ENCODE results near the gene AHDC1. TPM values are rescaled to one million over a fixed set of nuclear protein-coding genes. Genes with fewer than 3 reads are reported as not detected.
"Not testable (repeated sequence)": the region's sequence is repeated elsewhere in the genome, so short reads cannot be mapped to it uniquely, and the experiment has no call there.

The AHDC1 gene
- total RNA-seq, 2 experiments from 2014 or later = 10.3 to 12.1 TPM

DNA sequence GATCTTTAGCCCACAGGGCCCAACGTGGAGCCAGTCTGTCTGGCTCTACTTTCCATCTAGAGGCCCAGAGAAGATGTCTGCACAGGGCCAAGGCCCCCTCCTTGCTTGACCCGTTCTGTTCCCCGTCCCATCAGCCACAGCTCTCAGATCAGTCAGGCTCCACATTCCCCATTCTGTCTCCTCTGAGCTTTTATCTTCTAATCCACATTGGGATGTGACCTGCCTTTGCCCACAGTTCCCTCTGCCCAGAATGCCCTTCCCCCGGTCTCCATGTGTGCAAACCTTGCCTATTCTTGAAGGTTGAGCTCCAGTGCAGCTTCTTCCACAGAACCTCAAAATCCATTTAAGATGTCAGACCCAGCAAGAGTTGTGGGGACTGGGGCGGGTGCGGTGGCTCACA is 60.7 kb downstream of the AHDC1 start:
- intact Hi-C loops (cut with DNase I, micrococcal nuclease) = no loop called here
- Mint-ChIP-seq H3K9me3 (ENCODE audit: low read depth) (no peaks in the 10 kb centered on the region), H3K27ac (no peak overlapping the region), H3K27me3 (no peaks in the 10 kb centered on the region), H3K36me3 (ENCODE audit: low read depth) (no peaks in the 10 kb centered on the region), H3K4me3 (no peak overlapping the region), H3K4me1 (peaks cover 13% of the 10 kb centered on the region)
- no peak for ATAC-seq
- no peak for DNase-seq
- CTCF ChIA-PET = interaction anchor here (3.6 kb wide), 1 partner anchor 13 kb away, joined by 14 read pairs; no protein-coding TSS in a partner anchor
- POLR2A ChIA-PET = no interaction called here

DNA sequence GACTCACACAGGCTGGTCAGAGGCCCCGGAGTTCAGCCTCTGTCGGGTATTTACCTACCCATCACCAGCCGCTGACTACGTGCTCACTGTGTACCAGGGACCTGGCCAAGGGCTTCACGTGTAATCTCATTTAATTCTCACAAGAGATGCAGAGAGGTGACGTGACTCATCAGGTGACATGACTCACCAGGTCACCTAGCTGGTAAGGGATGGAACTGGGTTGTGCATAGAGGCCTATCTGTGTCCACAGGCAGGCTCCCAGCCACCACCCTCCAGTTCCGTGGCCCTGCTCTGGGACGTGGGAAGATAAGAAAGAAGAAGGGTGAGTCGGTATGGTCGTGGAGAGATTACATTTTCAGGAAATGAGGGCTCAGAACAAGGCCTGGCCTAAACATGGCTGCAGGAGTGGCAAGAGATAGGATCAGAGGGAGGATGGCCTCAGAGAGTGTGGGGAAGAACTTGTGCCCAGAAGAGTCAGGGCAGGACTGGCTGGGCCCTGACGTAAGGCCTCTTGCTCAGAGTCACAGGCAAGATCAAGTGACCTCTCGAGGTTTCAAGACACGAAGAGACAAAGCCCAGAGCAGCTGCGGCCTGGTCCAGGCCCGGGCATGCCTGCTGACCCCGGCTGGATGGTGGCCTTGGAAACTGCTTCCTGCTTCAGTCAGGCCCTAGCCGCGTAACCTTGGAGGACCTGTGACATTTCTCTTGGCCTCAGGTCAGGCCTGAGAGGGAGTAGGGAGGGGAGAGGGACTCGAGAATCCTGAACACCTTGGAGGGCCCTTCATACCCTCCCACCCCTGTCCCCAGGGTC is 61.3 kb downstream of the AHDC1 start:
- H3K9me3 Mint-ChIP-seq (ENCODE audit: low read depth) = no peaks in the 10 kb centered on the region
- DNase-seq (peak; percentile 72), ATAC-seq (peak; percentile 97)
- ChIA-PET CTCF (interaction anchor here (3.6 kb wide), 1 partner anchor 14 kb away, joined by 14 read pairs; no protein-coding TSS in a partner anchor), POLR2A (no interaction called here)
- H3K27me3 Mint-ChIP-seq = no peaks in the 10 kb centered on the region
- H3K27ac Mint-ChIP-seq = peak overlapping the region; percentile 73
- intact Hi-C loops (cut with DNase I, micrococcal nuclease) = no loop called here
- no peak overlapping the region for H3K4me3 Mint-ChIP-seq
- no peaks in the 10 kb centered on the region for H3K36me3 Mint-ChIP-seq (ENCODE audit: low read depth)
- H3K4me1 Mint-ChIP-seq = peaks cover 13% of the 10 kb centered on the region

DNA sequence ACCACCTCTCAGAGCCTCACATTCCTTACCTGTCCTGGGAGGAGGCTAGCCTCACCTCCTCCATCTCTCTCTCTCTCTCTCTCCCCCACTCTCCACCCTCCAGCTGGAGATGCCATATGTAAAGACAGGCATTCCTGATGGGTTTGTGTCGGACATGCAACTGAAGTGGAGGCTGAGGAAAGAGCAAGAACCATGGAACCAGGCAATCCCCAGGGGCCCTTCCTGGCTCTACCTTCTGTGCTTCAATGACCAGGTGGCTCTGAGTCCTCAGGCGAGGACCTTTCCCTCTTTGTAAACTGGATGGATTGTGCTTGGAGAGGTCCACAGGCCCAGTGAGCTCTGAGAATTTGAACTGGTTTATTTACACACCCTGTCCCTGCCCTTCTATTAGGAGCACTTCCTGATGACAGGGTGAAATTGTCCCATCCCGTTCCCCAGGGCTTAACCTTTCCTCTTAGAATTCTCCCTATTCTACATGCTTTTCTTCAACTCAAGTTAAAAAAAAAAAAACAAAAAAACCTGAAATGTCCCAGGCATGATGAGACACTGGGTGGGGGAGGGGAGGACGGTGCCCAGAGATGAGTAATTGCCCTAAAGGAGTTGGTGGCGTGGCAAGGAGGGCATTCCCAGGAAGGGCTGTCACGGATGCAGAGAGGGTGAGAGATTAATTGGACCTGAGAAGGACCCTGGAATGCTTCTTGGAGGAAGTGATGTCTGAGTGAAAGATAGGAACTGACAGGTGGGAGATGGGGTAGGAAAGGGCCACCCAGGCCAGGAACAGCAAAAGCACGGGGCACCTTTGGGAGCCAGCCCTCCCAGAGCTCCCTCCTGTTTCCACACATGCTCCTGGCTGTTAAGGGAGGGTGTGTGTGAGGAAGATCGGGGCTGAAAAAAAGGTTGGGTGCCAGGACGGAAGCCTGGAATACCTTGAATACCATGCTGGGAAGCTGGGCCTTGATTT is 63.8 kb downstream of the AHDC1 start:
- Mint-ChIP-seq H3K4me3 (no peak overlapping the region), H3K27me3 (no peaks in the 10 kb centered on the region), H3K4me1 (peaks cover 13% of the 10 kb centered on the region), H3K27ac (peak overlapping the region; percentile 12), H3K36me3 (ENCODE audit: low read depth) (no peaks in the 10 kb centered on the region), H3K9me3 (ENCODE audit: low read depth) (no peaks in the 10 kb centered on the region)
- DNase-seq (peak; percentile 44), ATAC-seq (no peak)
- CTCF ChIA-PET = interaction anchor here (1.6 kb wide), 1 partner anchor 16 kb away, joined by 5 read pairs; no protein-coding TSS in a partner anchor
- intact Hi-C loops (cut with DNase I, micrococcal nuclease) = no loop called here
- POLR2A ChIA-PET = no interaction called here

DNA sequence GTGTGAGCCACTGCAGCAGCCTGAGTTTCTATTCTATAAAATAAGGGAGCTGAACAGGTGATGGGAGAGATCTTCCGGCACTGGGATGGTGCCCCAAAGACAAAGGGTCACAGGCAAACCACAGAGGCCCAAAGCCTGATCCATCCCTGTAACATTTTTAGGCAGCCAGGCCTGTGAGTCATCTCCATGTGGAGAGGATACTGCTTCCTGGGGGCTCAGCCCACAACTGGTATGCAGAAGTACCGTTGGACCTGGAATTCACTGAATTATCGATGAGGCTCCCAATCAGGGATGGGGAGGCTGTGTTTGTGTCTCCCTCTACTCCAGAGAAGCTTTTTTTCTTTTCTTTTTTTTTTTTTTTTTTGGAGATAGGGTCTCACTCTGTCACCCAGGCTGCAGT is 65.2 kb downstream of the AHDC1 start:
- Mint-ChIP-seq H3K4me1 (peaks cover 13% of the 10 kb centered on the region), H3K27ac (no peak overlapping the region), H3K27me3 (no peaks in the 10 kb centered on the region), H3K9me3 (ENCODE audit: low read depth) (no peaks in the 10 kb centered on the region), H3K4me3 (no peak overlapping the region), H3K36me3 (ENCODE audit: low read depth) (no peaks in the 10 kb centered on the region)
- DNase-seq = no peak
- ChIA-PET POLR2A (no interaction called here), CTCF (interaction anchor here (1.2 kb wide), 1 partner anchor 124 kb away, joined by 3 read pairs; no protein-coding TSS in a partner anchor)
- ATAC-seq = no peak
- intact Hi-C loops (cut with DNase I, micrococcal nuclease) = no loop called here

DNA sequence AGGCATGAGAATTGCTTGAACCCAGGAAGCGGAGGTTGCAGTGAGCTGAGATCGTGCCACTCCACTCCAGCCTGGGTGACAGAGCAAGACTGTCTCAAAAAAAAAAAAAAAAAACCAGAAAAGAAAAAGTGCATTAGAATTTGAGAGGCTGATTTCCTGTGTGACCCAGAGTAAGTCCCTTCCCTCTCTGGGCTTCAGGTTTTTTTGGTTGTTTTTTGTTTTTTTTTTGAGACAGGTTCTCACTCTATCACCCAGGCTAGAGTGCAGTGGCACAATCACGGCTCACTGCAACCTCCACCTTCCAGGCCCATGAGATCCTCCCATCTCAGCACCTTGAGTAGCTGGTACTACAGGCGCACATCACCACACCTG is 65.7 kb downstream of the AHDC1 start:
- H3K4me3 Mint-ChIP-seq; intact Hi-C loops (cut with DNase I, micrococcal nuclease); H3K27ac Mint-ChIP-seq; ATAC-seq; H3K27me3 Mint-ChIP-seq; H3K9me3 Mint-ChIP-seq (ENCODE audit: low read depth); H3K36me3 Mint-ChIP-seq (ENCODE audit: low read depth); DNase-seq; POLR2A ChIA-PET: not testable (repeated sequence)
- CTCF ChIA-PET = interaction anchor here (1.2 kb wide), 1 partner anchor 124 kb away, joined by 3 read pairs; no protein-coding TSS in a partner anchor
- peaks cover 13% of the 10 kb centered on the region for H3K4me1 Mint-ChIP-seq

DNA sequence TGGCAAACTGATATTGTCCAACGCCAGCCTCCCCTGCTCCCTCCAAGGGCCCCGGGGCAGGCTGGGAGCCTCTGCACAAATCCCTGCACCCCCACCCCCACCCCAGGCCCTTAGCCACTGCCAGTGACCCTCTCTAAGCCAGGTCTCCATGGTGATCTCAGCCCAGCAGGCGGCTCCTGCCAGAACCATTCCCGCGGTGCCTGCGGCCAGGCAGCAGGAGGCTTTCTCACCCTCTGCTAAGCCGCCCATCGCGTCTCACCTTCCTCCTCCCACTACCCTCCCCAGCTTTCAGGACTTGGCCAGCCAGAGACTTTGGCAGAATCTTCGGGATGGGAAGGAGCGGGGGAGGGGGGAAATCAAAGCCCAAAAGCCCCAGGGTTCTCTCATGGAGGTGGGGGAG is 67.2 kb downstream of the AHDC1 start:
- intact Hi-C loops (cut with DNase I, micrococcal nuclease) = no loop called here

DNA sequence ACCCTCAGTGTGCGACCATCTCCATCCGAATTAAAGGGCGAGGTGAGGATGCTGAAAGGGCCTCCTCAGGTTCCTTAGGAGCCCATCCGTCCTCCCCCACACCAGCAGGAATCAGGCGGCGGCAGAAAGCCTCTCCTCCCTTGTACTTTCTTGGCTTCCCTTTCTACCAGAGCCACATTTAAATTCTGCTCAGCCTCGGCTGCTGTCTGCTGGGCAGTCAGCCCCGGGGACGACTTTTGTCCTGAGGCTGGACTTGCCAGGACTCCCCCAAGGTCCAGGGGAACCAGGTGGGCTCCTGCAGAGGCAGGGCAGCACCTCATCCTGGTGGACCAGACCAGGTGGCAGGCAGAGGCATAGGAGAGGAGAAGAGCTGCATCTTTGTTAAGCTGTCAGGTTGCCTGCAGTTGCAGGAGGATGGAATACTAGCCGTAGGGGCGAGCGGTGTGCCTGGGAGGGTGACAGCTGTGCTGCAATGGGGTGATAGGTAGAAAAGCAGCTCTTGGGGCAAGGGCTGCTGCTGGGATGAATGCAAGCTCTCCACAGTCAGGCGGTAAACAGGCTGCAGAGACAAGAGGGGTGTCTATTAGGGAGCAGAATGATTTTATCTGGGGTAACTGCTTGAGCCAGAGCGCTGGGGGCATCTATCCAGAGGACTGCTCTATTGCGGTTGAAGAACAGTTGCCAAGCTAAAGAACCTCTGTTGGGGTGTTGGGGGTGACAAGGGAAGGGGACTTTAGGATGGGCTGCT is 67.8 kb downstream of the AHDC1 start:
- H3K36me3 Mint-ChIP-seq (ENCODE audit: low read depth) = no peaks in the 10 kb centered on the region
- no peaks in the 10 kb centered on the region for H3K9me3 Mint-ChIP-seq (ENCODE audit: low read depth)
- no peak overlapping the region for H3K4me3 Mint-ChIP-seq
- DNase-seq = no peak
- intact Hi-C loops (cut with DNase I, micrococcal nuclease) = no loop called here
- ATAC-seq = no peak
- CTCF ChIA-PET = interaction anchor here (0.7 to 0.8 kb wide), 2 partner anchors 40 to 204 kb away, joined by 4 read pairs; no protein-coding TSS in a partner anchor
- peaks cover 17% of the 10 kb centered on the region for H3K4me1 Mint-ChIP-seq
- POLR2A ChIA-PET = interaction anchor here (0.6 kb wide), 1 partner anchor 254 kb away, joined by 3 read pairs; no protein-coding TSS in a partner anchor
- H3K27me3 Mint-ChIP-seq = no peaks in the 10 kb centered on the region
- H3K27ac Mint-ChIP-seq = no peak overlapping the region

More for the DNA sequence above, 67.2 kb downstream of the AHDC1 start:
- H3K4me3 Mint-ChIP-seq = no peak overlapping the region
- peaks cover 16% of the 10 kb centered on the region for H3K4me1 Mint-ChIP-seq
- CTCF ChIA-PET = interaction anchor here (0.7 kb wide), 1 partner anchor 205 kb away, joined by 4 read pairs; no protein-coding TSS in a partner anchor
- POLR2A ChIA-PET = no interaction called here
- no peaks in the 10 kb centered on the region for H3K9me3 Mint-ChIP-seq (ENCODE audit: low read depth)
- DNase-seq = no peak
- no peak overlapping the region for H3K27ac Mint-ChIP-seq
- no peak for ATAC-seq
- H3K36me3 Mint-ChIP-seq (ENCODE audit: low read depth) = no peaks in the 10 kb centered on the region
- no peaks in the 10 kb centered on the region for H3K27me3 Mint-ChIP-seq

DNA sequence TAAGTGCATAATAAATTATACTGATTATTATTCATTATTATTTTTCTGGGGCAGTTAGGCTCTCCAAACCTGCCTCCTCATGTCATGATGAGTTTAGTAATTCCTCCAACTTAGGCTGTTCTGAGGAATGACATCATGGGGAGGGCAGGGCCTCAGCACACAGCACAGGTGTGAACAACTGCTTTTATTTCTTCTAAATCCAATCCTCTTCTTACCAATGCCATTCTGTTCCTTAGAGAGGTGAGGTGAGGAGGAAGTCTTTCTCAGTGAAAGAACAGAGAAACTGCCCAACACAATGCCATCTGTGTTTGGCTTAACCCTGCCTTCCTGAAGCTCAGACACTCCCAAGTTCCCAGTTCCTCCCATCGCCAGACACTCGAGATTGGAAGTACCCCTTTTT is 68.6 kb downstream of the AHDC1 start:
- H3K36me3 Mint-ChIP-seq (ENCODE audit: low read depth) = no peaks in the 10 kb centered on the region
- H3K27me3 Mint-ChIP-seq = no peaks in the 10 kb centered on the region
- ChIA-PET CTCF (no interaction called here), POLR2A (no interaction called here)
- H3K4me3 Mint-ChIP-seq = no peak overlapping the region
- DNase-seq (no peak), ATAC-seq (no peak)
- intact Hi-C loops (cut with DNase I, micrococcal nuclease) = no loop called here
- H3K4me1 Mint-ChIP-seq = peaks cover 14% of the 10 kb centered on the region
- no peak overlapping the region for H3K27ac Mint-ChIP-seq
- H3K9me3 Mint-ChIP-seq (ENCODE audit: low read depth) = no peaks in the 10 kb centered on the region

DNA sequence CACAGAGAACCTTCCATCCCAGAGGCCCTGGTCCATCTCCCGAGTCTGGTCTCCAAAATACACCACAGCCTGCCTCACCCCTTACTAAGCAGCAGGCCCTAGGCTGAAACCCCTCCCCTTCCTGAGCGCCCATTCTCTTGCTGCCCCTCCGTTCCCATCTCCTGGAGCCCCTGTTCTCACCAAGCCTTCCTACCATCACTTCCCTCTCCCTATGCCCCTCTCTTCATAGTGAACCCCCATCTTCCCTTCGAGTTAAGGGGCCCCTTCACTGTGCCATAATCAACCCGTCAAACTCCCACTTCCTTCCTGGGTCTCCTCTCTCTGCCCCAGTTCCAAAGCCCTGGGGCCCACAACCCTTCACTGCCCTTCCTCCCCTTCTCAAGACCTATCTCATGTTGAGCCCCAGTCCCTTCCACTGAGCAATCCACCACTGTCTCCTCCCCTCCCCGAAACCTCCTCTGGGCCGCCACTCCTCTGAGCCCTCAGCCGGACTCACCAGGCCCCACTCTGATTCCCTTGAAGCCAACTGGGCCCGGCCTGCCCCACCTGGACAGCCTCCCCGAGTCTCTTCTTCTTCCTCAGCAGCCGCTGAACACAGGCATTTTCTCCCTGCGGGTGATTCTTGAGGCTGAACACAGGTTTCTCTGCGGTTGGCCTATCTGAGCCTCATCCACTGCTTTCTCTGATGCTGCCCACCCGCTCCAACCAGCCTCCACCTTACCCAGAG is 71.8 kb downstream of the AHDC1 start:
- Mint-ChIP-seq H3K4me3 (no peak overlapping the region), H3K9me3 (ENCODE audit: low read depth) (no peaks in the 10 kb centered on the region), H3K27me3 (no peaks in the 10 kb centered on the region), H3K36me3 (ENCODE audit: low read depth) (no peaks in the 10 kb centered on the region), H3K4me1 (peaks cover 19% of the 10 kb centered on the region), H3K27ac (peak overlapping the region; percentile 23)
- ChIA-PET CTCF (no interaction called here), POLR2A (no interaction called here)
- DNase-seq = no peak
- intact Hi-C loops (cut with DNase I, micrococcal nuclease) = no loop called here
- no peak for ATAC-seq

DNA sequence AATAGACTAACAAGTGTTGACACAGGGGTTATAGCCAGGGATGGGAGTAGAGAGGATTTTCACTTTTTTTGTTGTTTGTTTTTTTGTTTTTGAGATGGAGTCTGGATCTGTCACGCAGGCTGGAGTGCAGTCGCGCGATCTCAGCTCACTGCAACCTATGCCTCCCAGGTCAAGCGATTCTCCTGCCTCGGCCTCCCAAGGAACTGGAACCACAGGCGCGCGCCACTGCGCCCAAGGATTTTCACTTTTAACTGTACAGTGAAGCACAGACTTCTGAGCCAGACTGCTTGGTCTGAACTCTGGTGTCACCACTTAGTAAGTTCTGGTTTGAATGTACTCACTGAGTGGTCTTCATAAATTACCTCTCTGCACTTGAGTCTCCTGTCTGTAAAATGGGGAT is 73.8 kb downstream of the AHDC1 start:
- DNase-seq (no peak), ATAC-seq (no peak)
- Mint-ChIP-seq H3K4me1 (peaks cover 36% of the 10 kb centered on the region), H3K9me3 (ENCODE audit: low read depth) (no peaks in the 10 kb centered on the region), H3K36me3 (ENCODE audit: low read depth) (peaks cover 5% of the 10 kb centered on the region), H3K27me3 (no peaks in the 10 kb centered on the region), H3K27ac (no peak overlapping the region), H3K4me3 (no peak overlapping the region)
- intact Hi-C loops (cut with DNase I, micrococcal nuclease) = no loop called here
- ChIA-PET POLR2A (no interaction called here), CTCF (interaction anchor here (0.8 to 1.0 kb wide), 2 partner anchors 15 to 81 kb away, joined by 3 to 4 read pairs; no protein-coding TSS in a partner anchor)
